ENCODE measurements around the gene HAO2. TPM values are rescaled to one million over a fixed set of nuclear protein-coding genes. Genes with fewer than 3 reads are reported as not detected.
"Not testable (repeated sequence)": the region's sequence is repeated elsewhere in the genome, so short reads cannot be mapped to it uniquely, and the experiment has no call there.

HAO2 gene
- total RNA-seq, 1 donor: not detected

DNA sequence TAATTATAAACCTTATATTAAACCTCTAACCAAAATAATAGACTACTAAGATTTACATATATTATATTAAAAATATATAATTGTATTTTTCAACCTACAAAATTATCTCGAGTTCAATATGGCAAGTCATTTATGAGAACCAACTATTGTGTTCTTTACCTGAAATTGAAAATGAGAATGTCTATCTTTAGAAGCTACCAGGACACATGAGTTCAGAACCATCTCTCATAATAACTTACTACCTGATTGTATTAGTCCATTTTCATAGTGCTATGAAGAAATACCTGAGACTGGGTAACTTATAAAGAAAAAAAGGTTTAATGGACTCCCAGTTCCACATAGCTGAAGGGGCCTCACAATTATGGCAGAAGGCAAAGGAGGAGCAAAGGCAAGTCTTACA is 6.8 kb downstream of the HAO2 start:
- no peak overlapping the region for H3K4me3 ChIP-seq (ENCODE audit: low read depth, low read length)
- no peak for DNase-seq (ENCODE audit: low read depth)
- TF ChIP-seq, protein P1, sequence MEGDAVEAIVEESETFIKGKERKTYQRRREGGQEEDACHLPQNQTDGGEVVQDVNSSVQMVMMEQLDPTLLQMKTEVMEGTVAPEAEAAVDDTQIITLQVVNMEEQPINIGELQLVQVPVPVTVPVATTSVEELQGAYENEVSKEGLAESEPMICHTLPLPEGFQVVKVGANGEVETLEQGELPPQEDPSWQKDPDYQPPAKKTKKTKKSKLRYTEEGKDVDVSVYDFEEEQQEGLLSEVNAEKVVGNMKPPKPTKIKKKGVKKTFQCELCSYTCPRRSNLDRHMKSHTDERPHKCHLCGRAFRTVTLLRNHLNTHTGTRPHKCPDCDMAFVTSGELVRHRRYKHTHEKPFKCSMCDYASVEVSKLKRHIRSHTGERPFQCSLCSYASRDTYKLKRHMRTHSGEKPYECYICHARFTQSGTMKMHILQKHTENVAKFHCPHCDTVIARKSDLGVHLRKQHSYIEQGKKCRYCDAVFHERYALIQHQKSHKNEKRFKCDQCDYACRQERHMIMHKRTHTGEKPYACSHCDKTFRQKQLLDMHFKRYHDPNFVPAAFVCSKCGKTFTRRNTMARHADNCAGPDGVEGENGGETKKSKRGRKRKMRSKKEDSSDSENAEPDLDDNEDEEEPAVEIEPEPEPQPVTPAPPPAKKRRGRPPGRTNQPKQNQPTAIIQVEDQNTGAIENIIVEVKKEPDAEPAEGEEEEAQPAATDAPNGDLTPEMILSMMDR (IDR thresholded peaks at IDR 0.05; ENCODE audit: insufficient read depth, low read depth, low read length): no peak

DNA sequence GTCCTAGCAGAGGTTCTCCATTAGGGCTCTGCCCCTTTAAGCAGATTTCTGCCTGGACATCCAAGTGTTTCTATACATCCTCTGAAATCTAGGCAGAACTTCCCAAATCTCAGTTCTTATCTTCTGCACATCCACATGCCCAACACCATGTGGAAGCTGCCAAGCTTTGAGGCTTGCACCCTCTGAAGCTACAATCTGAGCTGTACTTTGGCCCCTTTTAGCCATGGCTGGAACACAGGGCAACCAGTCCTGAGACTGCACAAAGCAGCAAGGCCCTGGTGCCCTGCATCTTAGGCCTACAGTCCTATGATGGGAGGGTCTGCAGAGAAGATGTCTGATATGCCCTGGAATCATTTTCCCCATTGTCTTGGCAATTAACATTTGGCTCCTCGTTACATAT is 8.0 kb downstream of the HAO2 start:
- TF ChIP-seq, protein P1 (IDR thresholded peaks at IDR 0.05; ENCODE audit: insufficient read depth, low read depth, low read length): no peak

DNA sequence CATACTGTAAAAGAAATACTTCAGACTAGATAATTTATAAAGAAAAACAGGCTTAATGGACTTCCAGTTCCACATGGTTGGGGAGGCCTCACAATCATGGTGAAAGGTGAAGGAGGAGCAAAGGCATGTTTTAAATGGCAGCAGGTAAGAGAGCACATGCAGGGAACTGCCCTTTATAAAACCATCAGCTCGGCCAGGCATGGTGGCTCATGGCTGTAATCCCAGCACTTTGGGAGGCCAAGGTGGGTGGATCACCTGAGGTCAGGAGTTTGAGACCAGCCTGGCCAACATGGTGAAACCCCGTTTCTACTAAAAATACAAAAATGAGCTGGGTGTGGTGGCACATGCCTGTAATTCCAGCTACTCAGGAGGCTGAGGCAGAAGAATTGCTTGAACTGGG is 9.0 kb downstream of the HAO2 start:
- not testable (repeated sequence) for DNase-seq (ENCODE audit: low read depth); H3K4me3 ChIP-seq (ENCODE audit: low read depth, low read length)

More for the DNA sequence above, 8.0 kb downstream of the HAO2 start:
- no peak overlapping the region for H3K4me3 ChIP-seq (ENCODE audit: low read depth, low read length)
- no peak for DNase-seq (ENCODE audit: low read depth)

DNA sequence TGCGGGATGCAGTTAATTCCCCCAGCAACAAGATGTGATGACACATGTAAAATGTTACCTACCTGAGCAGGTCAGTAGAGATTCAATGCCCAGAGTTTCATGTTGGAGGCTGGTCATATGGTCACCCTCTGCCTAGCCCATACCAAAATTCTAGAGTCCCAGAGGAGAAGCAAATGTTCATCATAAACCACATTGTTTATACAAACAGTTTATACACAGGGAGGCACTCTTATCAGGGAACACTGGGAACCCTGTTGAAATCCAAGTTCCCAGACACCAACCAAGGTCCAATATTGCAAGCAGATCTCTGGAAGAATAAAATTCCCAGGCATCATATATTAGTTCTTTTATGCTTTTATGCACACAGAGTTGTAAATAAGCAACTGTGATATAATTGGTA is 10.5 kb downstream of the HAO2 start:
- H3K4me3 ChIP-seq (ENCODE audit: low read depth, low read length): no peak overlapping the region
- TF ChIP-seq, protein P1 (IDR thresholded peaks at IDR 0.05; ENCODE audit: insufficient read depth, low read depth, low read length): no peak
- DNase-seq (ENCODE audit: low read depth): no peak

DNA sequence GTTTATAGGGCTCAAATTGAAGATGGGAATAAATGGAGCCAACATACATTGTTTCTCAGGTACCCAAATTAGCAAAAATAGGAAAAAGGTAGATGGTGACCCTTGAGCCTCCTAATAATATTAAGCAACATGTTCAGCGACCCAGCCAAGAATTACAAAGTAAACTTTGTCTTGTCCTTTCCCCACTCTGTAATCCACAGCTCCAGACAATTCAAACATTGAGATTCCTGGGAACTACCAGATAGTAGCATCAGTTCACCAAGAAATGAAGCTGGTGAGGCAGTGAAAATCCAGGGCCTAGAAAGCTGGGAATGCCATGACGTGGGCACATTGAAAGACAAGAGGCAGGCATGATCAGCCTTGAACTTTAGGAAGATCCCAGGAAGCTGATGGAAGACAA is 11.7 kb downstream of the HAO2 start:
- no peak for DNase-seq (ENCODE audit: low read depth)
- TF ChIP-seq, protein P1 (IDR thresholded peaks at IDR 0.05; ENCODE audit: insufficient read depth, low read depth, low read length): no peak
- H3K4me3 ChIP-seq (ENCODE audit: low read depth, low read length): no peak overlapping the region

DNA sequence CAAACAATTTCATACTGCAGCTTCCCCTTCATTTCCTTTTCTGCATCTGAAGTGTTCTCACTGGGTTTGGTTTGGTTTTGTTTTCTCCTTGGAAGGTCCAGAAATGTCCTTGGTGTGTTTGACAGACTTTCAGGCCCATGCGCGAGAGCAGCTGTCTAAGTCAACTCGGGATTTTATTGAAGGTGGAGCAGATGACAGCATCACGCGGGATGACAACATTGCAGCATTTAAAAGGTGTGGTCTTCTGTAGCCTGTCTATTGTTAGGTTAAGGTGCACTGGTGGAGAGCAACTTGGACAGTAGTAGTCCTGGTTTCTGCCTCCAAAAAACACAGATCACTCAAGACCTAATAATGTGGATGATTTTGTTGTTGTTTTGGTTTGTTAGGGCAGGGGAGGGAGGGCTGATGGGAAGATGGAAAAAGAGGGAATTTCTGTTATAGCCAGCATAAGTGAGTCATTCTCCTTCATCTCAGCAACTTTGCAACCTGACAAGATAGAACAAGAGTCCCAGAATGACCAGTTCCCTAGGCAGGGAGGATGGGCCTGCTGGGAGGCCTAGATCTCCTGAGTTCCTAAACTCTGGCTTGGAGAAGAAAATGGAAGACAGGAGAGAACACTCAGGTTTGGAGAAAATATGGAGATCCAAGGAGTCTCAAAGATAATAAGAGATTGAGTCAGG is 12.5 kb downstream of the HAO2 start:
- TF ChIP-seq, protein P1 (IDR thresholded peaks at IDR 0.05; ENCODE audit: insufficient read depth, low read depth, low read length): no peak

DNA sequence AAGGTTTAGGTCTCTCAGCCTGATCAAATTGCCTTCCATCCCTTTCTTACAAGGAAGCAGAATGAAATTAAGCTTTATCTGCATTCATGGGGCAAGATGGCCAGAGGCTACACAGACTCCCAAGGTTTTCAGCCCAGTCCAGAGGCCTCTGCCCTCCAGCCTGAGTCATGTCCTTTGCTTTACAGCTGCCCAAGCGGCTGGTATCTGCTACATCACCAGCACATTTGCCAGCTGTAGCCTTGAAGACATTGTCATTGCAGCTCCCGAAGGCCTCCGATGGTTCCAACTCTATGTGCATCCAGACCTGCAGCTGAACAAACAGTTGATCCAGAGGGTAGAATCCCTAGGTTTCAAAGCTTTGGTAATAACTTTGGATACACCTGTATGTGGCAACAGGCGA is 16.0 kb downstream of the HAO2 start:
- DNase-seq (ENCODE audit: low read depth): no peak
- TF ChIP-seq, protein P1 (IDR thresholded peaks at IDR 0.05; ENCODE audit: insufficient read depth, low read depth, low read length): no peak
- H3K4me3 ChIP-seq (ENCODE audit: low read depth, low read length): no peak overlapping the region

More for the DNA sequence above, 12.5 kb downstream of the HAO2 start:
- no peak overlapping the region for H3K4me3 ChIP-seq (ENCODE audit: low read depth, low read length)
- DNase-seq (ENCODE audit: low read depth): no peak
